HepG2 (cell line): Measurements from ENCODE around the gene PITHD1. TPM values are rescaled to one million over a fixed set of nuclear protein-coding genes. Genes with fewer than 3 reads are reported as not detected.

Source experiments
- DMAP1 ChIP-seq: IDR thresholded peaks from 2 replicates; pipeline ENCODE4 v1.6.1; 2016
- FOXC1 ChIP-seq: sonication (generic); formaldehyde crosslinking; IDR thresholded peaks from 2 replicates; pipeline ENCODE4 v1.8.0; 2022; ENCODE audit warnings: mild to moderate bottlenecking, missing genetic modification reagents, borderline replicate concordance
- GATAD1 ChIP-seq: IDR thresholded peaks from 2 replicates; pipeline ENCODE4 v1.6.1; 2016; ENCODE audit warnings: missing genetic modification reagents, missing compliant biosample characterization
- HMGA1 ChIP-seq: sonication (generic); formaldehyde crosslinking; conservative IDR thresholded peaks from 2 replicates; pipeline ENCODE4 v1.4.0; 2020; ENCODE audit warnings: missing genetic modification reagents
- RBM39 ChIP-seq: fragments of 200-400 bp; formaldehyde crosslinking; IDR thresholded peaks from one replicate; pipeline ENCODE4 v1.6.1; 2018; ENCODE audit warnings: antibody characterized with exemption, mild to moderate bottlenecking, low read depth, low read length; ENCODE audit not compliant: poor library complexity, severe bottlenecking
- SIX1 ChIP-seq: sonication (generic); formaldehyde crosslinking; IDR thresholded peaks from 2 replicates; pipeline ENCODE4 v1.4.0; 2020; ENCODE audit warnings: missing genetic modification reagents, borderline replicate concordance
- SSRP1 ChIP-seq: IDR thresholded peaks from 2 replicates; pipeline ENCODE4 v1.6.1; 2016; ENCODE audit warnings: control low read depth
- TOE1 ChIP-seq: sonication (generic); formaldehyde crosslinking; IDR thresholded peaks from 2 replicates; pipeline ENCODE4 v1.4.0; 2020; ENCODE audit warnings: mild to moderate bottlenecking, missing genetic modification reagents
- TSC22D2 ChIP-seq: sonication (generic); formaldehyde crosslinking; IDR thresholded peaks from 2 replicates; pipeline ENCODE4 v1.5.1; 2020; ENCODE audit warnings: missing genetic modification reagents, mild to moderate bottlenecking, borderline replicate concordance
- U2AF2 ChIP-seq: fragments of 200-400 bp; formaldehyde crosslinking; IDR thresholded peaks from 2 replicates; pipeline ENCODE4 v1.6.1; 2017; ENCODE audit warnings: low read depth, mild to moderate bottlenecking, low read length
- ZFP1 ChIP-seq: IDR thresholded peaks from 2 replicates; pipeline ENCODE4 v1.6.1; 2016
- ZZZ3 ChIP-seq: sonication (generic); formaldehyde crosslinking; IDR thresholded peaks from 2 replicates; pipeline ENCODE4 v1.4.0; 2020; ENCODE audit warnings: missing genetic modification reagents, mild to moderate bottlenecking, borderline replicate concordance
- polyA plus RNA-seq, 8 experiments: library from polyadenylated mRNA; depleted of rRNA in 3 of 8; stranded (reverse) in 7 of 8; unstranded in 1 of 8; fragments of >200 nt; fragmentation: Illumina TruSeq in 4 of 8; extraction: Trizol in 4 of 8; gene quantifications; 2 replicates each; pipeline versions ENCODE4 v1.2.1 to v1.2.3, GENCODE V29; 2011 to 2016; ENCODE audit warnings: low read depth in 4 of 8, missing spikeins in 1 of 8, mixed read lengths in 1 of 8; ENCODE audit not compliant: insufficient read depth in 1 of 8
- total RNA-seq, 5 experiments: library from RNA; depleted of rRNA; stranded (reverse); fragments of >200 nt; fragmentation: Illumina TruSeq; extraction: Trizol; gene quantifications; 2 replicates each; pipeline ENCODE4 v1.2.3, GENCODE V29; 2016; ENCODE audit warnings: low read depth in 1 of 5
- TF ChIP-seq, protein P1 (sequence below): sonication (generic); formaldehyde crosslinking; conservative IDR thresholded peaks from 2 replicates; pipeline ENCODE4 v1.4.0; 2020; ENCODE audit warnings: missing genetic modification reagents
- TF ChIP-seq, protein P2 (sequence below): sonication (generic); formaldehyde crosslinking; IDR thresholded peaks from 2 replicates; pipeline ENCODE4 v1.9.0; 2021; ENCODE audit warnings: missing genetic modification reagents, borderline replicate concordance
- TF ChIP-seq, protein P3 (sequence below): sonication (generic); formaldehyde crosslinking; IDR thresholded peaks from 2 replicates; pipeline ENCODE4 v1.5.0; 2020; ENCODE audit warnings: missing genetic modification reagents
- TF ChIP-seq, protein P4 (sequence below), 2 experiments: fragments of 450-650 bp in 1 of 2; sonication (generic) in 1 of 2; formaldehyde crosslinking; IDR thresholded peaks; 2 replicates each; pipeline versions ENCODE4 v1.5.0 to v1.8.0; 2020 to 2022; ENCODE audit warnings: mild to moderate bottlenecking in 1 of 2, missing genetic modification reagents in 1 of 2
- TF ChIP-seq, protein P5 (sequence below): IDR thresholded peaks from 2 replicates; pipeline ENCODE4 v1.6.1; 2016; ENCODE audit warnings: missing compliant biosample characterization, missing genetic modification reagents, borderline replicate concordance
- TF ChIP-seq, protein P6 (sequence below): sonication (generic); formaldehyde crosslinking; IDR thresholded peaks from 2 replicates; pipeline ENCODE4 v1.9.0; 2022; ENCODE audit warnings: missing genetic modification reagents, mild to moderate bottlenecking, borderline replicate concordance

Gene PITHD1
- total and polyA plus RNA-seq, 2 of the 13 experiments (the other 11 are each of a cell fraction or from before 2014, with no cell fraction given), result 28.0 to 37.3 TPM

DNA sequence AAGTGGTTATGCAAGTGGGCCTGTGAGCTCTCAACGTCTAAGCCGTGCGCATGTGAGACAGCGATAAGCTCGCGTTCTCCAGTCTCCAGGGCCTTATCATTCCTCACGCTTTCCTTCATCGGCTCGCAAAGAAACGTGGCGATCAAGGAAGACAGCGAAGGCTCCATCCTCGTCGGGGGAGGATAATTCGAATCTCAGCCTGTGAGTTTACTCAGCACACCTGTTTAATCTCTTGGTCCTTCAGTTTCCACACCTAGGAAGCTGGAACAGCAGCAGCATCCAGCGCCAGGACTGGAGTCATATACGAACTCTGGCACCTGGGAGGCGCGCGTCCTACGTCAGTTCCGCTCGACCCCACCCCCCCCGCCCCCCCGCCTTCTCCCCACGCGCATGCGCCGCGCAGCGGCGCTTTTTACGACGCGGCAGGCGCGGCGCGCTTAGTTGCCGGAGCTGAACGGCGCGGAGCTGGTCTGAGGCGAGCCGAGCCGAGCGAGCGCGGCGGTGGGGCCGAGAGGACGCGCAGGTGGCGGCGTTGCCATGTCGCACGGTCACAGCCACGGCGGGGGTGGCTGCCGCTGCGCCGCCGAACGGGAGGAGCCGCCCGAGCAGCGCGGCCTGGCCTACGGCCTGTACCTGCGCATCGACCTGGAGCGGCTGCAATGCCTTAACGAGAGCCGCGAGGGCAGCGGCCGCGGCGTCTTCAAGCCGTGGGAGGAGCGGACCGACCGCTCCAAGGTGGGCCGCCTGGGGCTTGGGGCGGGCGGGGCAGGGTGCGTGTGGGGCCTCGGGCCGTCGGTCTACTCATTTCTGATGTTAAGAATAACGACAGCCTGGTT lies at the start of gene PITHD1 (continued):
- TF ChIP-seq DMAP1 (peak; percentile 89; the same call in 1 of the 2 replicates), GATAD1 (CRISPR knock-in tag) (peak; percentile 89), FOXC1 (CRISPR knock-in tag) (no peak), HMGA1 (no peak), U2AF2 (no peak), TOE1 (no peak), ZFP1 (CRISPR knock-in tag) (0 out of 2 replicates have a peak, but pooled peaks have one; percentile 52), TSC22D2 (CRISPR knock-in tag) (peak; percentile 60; the same call in 1 of the 2 replicates), SIX1 (peak; percentile 16; the same call in 1 of the 2 replicates), RBM39 (no peak), ZZZ3 (no peak; the same call in 1 of the 2 replicates), SSRP1 (CRISPR knock-in tag) (peak; percentile 36; the same call in 1 of the 2 replicates)
- TF ChIP-seq, protein P1, sequence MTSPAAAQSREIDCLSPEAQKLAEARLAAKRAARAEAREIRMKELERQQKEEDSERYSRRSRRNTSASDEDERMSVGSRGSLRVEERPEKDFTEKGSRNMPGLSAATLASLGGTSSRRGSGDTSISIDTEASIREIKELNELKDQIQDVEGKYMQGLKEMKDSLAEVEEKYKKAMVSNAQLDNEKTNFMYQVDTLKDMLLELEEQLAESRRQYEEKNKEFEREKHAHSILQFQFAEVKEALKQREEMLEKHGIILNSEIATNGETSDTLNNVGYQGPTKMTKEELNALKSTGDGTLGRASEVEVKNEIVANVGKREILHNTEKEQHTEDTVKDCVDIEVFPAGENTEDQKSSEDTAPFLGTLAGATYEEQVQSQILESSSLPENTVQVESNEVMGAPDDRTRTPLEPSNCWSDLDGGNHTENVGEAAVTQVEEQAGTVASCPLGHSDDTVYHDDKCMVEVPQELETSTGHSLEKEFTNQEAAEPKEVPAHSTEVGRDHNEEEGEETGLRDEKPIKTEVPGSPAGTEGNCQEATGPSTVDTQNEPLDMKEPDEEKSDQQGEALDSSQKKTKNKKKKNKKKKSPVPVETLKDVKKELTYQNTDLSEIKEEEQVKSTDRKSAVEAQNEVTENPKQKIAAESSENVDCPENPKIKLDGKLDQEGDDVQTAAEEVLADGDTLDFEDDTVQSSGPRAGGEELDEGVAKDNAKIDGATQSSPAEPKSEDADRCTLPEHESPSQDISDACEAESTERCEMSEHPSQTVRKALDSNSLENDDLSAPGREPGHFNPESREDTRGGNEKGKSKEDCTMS (CRISPR knock-in tag), result no peak
- TF ChIP-seq, protein P2, sequence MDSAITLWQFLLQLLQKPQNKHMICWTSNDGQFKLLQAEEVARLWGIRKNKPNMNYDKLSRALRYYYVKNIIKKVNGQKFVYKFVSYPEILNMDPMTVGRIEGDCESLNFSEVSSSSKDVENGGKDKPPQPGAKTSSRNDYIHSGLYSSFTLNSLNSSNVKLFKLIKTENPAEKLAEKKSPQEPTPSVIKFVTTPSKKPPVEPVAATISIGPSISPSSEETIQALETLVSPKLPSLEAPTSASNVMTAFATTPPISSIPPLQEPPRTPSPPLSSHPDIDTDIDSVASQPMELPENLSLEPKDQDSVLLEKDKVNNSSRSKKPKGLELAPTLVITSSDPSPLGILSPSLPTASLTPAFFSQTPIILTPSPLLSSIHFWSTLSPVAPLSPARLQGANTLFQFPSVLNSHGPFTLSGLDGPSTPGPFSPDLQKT, result 0 out of 2 replicates have a peak, but pooled peaks have one; percentile 70
- TF ChIP-seq, protein P3, sequence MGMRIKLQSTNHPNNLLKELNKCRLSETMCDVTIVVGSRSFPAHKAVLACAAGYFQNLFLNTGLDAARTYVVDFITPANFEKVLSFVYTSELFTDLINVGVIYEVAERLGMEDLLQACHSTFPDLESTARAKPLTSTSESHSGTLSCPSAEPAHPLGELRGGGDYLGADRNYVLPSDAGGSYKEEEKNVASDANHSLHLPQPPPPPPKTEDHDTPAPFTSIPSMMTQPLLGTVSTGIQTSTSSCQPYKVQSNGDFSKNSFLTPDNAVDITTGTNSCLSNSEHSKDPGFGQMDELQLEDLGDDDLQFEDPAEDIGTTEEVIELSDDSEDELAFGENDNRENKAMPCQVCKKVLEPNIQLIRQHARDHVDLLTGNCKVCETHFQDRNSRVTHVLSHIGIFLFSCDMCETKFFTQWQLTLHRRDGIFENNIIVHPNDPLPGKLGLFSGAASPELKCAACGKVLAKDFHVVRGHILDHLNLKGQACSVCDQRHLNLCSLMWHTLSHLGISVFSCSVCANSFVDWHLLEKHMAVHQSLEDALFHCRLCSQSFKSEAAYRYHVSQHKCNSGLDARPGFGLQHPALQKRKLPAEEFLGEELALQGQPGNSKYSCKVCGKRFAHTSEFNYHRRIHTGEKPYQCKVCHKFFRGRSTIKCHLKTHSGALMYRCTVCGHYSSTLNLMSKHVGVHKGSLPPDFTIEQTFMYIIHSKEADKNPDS, result no peak; the same call in 1 of the 2 replicates
- TF ChIP-seq, protein P4, sequence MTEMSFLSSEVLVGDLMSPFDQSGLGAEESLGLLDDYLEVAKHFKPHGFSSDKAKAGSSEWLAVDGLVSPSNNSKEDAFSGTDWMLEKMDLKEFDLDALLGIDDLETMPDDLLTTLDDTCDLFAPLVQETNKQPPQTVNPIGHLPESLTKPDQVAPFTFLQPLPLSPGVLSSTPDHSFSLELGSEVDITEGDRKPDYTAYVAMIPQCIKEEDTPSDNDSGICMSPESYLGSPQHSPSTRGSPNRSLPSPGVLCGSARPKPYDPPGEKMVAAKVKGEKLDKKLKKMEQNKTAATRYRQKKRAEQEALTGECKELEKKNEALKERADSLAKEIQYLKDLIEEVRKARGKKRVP (CRISPR knock-in tag; IDR thresholded peaks at IDR 0.05), result peak in 1 of 2 experiments; percentile 37; a peak in 1 of 4 replicates
- TF ChIP-seq, protein P5, sequence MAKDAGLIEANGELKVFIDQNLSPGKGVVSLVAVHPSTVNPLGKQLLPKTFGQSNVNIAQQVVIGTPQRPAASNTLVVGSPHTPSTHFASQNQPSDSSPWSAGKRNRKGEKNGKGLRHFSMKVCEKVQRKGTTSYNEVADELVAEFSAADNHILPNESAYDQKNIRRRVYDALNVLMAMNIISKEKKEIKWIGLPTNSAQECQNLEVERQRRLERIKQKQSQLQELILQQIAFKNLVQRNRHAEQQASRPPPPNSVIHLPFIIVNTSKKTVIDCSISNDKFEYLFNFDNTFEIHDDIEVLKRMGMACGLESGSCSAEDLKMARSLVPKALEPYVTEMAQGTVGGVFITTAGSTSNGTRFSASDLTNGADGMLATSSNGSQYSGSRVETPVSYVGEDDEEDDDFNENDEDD (CRISPR knock-in tag), result no peak; the same call in 1 of the 2 replicates
- TF ChIP-seq, protein P6, sequence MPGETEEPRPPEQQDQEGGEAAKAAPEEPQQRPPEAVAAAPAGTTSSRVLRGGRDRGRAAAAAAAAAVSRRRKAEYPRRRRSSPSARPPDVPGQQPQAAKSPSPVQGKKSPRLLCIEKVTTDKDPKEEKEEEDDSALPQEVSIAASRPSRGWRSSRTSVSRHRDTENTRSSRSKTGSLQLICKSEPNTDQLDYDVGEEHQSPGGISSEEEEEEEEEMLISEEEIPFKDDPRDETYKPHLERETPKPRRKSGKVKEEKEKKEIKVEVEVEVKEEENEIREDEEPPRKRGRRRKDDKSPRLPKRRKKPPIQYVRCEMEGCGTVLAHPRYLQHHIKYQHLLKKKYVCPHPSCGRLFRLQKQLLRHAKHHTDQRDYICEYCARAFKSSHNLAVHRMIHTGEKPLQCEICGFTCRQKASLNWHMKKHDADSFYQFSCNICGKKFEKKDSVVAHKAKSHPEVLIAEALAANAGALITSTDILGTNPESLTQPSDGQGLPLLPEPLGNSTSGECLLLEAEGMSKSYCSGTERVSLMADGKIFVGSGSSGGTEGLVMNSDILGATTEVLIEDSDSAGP (CRISPR knock-in tag), result peak; percentile 73
